HG02571 (cell line): ENCODE measurements around the gene MYO1F.
"Not testable (repeated sequence)": the region's sequence is repeated elsewhere in the genome, so short reads cannot be mapped to it uniquely, and the experiment has no call there.

Experiments used
- ATAC-seq: cut with Tn5 transposase; IDR thresholded peaks from one replicate; pipeline ENCODE4 v1.9.1; 2021; ENCODE audit warnings: mild to moderate bottlenecking, moderate library complexity; ENCODE audit not compliant: unreplicated experiment

MYO1F gene

DNA sequence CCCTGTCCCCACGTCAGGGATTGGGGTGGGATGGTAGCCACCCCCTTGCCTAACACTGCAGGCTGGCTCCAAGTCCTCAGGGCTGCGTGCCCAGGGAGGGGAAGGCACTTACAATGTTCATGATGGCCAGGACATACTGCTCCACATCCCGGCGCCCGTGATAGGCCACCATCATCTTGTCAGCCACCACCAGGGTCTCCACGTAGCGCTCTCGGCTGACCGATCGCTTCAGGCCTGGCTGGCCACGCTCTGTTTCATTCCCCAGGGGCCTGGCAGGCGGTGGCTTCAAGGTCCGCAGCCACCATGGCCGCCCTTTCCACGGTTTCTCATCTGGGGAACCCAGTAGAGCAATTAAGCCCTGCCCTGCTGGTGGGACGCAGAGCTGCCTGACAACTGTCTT lies 23.6 kb upstream of the MYO1F start:
- no peak for ATAC-seq

DNA sequence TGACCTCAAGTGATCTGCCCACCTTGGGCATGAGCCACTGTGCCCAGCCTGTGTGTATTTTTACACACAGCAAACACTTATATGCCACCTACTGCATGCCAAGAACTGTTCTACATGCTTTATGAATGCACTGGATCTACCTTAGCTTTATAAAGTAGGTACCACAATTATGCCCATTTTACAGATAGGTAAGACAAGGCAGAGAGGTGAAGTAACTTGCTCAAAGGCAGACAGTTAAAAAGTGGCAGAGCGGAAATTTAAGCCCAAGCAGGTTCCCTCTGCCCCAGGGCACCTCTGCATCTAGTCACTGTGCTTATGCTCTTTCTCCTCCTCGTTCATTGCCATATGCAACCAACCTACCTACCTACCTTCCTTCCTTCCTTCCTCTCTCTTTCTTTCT lies 22.8 kb upstream of the MYO1F start:
- no peak for ATAC-seq

DNA sequence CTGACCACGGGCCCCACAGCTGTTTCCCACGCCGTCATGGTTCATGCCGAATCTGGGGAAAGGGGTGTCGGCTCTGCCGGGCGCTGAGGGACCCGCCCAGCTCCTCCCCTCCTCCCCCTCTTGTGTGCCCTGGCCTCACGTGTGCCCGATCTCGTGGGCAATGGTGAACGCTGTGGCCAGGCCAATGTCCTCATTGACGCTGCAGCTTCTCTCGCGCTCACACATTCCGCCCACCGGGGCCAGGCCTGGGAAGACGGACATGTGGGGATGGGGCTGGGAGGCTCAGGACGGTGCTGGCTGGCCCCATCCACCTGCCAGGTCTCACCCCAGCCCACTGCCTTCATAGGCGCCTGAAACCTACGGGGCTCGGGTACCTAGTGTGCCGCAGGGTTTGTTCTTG lies 18.9 kb upstream of the MYO1F start:
- ATAC-seq: no peak

GRCh38 chr19:8595651-8596050 lies 18.4 kb upstream of the MYO1F start:
- no peak for ATAC-seq

DNA sequence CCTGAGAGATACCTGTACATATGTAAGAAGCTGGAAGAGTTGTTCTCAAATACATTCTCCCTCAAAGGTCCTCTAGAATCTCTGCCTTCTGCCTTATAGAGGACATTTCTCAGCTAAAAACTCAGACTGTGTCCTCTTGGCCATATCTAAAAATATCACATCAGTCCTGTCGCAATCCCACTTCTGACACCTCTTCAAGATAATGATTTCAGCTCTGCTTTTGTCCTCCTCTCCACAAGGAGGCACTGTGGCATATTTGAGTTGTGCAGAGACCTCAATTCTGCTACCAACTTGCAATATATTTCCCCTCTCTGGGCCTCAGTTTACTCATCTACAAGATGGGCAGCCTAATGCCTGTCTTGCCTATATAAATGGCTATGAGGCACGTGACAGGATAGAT lies 16.7 kb upstream of the MYO1F start:
- no peak for ATAC-seq

DNA sequence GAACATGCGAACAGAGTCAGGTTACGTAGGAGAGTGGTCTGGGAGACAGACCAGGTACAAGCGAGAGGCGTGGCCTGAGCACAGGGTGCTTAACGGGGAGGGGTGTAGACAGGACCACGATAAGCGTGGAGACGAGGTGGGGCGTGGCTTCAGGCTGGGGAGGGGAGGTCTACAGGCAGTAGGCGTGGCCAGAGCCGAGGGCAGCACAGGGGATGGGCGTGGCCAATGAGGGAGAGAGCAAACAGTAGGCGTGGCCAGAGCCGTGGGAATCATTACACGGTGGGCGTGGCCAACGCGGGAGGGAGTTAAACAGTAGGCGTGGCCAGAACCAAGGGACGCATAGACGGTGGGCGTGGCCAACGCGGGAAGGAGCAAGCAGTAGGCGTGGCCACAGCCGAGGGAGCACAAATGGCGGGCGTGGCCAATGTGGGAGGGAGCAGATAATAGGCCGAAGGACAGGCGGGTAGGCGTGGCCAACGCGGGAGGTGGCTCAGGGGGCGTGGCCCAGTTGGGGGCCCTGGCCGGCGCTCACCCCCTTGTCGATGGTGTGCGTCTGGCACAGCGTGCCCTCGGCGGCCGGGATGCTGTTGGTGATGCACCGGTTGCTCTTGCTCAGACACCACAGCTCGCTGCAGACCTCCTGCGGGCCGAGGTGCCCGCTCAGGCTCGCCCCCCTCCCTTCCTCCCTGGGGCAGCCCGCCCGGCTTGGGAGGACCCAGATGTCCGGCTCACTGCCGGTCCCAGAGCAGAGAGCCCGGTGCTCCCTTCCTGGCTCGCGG lies 15.2 kb upstream of the MYO1F start:
- no peak for ATAC-seq

DNA sequence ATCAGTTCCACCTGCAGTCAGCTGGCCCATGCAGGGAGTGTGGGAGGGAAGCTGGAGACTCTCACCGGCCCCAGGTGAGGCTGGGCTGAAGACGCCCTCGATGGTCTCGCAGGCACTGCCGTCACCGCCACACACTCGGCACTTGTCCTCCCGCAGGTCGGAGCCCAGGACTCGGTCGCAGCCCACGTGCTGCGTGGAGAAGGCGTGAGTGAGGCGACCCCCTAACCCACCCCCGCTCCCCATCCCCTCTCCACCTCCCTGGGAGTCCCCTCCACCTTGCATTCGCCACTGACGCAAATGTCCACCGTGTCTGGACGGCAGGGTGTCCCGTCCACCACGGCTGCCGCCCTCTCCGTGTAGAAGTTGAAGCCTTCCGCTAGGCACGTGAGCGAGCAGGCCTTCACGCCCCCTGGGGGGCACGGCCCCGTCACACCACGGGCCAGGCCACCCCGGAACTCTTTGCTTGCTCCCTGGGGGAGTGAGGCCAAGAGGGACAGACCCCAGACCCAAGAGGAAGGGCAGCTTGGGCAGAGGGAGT lies 12.0 kb upstream of the MYO1F start:
- ATAC-seq: no peak

GRCh38 chr19:8585894-8586750 lies 8.9 kb upstream of the MYO1F start:
- ATAC-seq: no peak

GRCh38 chr19:8584965-8585893 lies 8.0 kb upstream of the MYO1F start:
- ATAC-seq: no peak

GRCh38 chr19:8580710-8581281 lies 3.6 kb upstream of the MYO1F start:
- no peak for ATAC-seq

- no peak for ATAC-seq
Observed at GRCh38 chr19:8578642-8579265, 1.5 kb upstream of the MYO1F start.

GRCh38 chr19:8577741-8578140 lies 499 bp upstream of the MYO1F start:
- no peak for ATAC-seq

GRCh38 chr19:8576273-8576993 lies 809 bp downstream of the MYO1F start:
- ATAC-seq: no peak

DNA sequence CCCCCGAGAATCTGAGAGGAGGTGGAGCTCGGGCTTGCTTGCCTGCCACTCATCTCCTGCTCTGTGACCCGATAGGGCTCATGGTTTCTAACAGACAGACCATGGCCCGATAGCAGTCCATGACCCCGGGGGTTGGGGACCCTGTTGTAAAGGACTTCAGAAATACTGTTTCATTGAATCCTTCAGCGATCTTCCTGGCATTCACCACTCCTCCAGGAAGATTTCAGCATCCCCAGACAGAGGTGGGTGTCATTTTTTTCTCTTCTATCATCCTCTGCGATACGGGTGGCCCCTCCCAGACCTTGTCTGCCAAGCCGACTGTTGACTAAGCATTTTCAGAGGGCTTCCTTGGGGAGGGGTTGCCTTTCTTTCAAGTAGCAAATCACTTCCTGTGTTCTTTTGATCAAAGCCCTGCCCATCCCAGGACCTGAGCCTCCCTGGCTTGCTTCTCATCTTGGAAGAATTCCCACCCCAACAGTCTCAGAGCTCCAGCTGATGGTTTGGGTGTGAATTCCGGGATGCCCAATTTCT lies 1.7 kb downstream of the MYO1F start:
- ATAC-seq: no peak

- not testable (repeated sequence) for ATAC-seq
Observed at GRCh38 chr19:8574619-8574922, 2.7 kb downstream of the MYO1F start.

DNA sequence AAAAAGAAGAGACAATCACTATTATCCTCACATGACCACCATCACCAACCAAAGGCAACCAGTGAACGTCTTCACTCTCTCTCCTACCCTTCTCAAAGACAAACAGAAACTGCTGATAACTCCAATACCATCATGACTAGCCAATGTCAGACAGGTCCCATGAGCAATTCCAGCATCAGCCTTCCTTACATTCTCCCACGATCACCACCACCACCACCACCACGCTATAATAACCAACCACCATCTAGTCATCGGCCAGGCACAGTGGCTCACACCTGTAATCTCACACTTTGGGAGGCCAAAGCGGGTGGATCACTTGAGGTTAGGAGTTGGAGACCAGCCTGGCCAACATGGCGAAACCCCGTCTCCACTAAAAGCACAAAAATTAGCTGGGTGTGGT lies 3.9 kb downstream of the MYO1F start:
- ATAC-seq: no peak

DNA sequence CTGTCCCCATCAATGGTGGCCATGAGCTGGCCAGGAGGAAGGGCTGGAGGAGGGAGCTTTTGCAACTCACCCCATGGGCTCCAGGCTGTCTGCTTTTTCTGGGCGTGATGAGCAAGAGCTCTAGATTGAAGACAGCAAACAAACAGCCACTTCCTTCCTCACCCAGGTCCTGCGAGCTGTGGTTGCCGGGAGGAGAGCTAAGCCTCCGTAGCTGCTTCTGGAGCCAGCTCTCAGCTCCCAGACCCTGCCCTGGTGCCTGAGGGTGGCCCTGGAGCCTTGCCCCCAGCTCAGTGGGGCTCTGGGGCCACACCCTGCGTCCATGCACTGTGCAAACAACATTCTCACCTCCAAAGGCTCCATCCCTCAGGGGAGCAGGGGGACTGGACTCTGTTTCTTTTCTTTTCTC lies 6.2 kb downstream of the MYO1F start:
- no peak for ATAC-seq

DNA sequence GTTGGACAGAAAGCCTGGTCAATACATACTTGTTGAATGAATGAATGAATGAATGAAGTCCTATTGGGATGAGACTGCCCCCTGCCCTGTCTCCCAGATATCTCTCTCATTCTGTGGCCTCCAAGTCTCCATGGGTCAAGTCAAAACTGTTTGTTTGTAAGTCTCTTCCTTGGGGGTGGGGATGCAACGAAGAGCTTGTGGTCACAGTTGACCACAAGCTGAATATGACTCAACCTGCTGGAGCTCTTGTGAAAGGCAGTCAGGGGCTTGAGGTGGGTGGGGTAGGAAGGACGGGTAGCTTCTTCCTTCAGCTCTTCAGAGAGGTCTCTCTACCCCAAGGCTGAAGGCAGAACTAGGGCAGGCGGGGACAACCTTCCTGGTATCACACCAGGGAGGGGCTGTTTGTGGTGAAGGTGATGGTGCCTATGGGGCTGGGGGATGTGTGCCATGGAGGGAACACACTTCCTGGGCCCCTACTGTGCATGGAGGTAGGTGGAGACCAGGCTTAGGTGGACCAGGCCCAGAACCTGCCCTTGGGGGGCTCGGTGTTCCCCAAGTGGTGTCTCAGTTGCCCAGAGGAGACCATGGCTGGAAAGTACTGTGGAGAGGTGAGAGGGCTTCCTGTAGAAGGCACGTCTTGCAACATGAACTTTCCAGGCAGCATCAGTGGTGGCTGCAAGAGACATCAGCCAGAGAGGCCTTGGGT lies 8.0 kb downstream of the MYO1F start:
- ATAC-seq: no peak
